Activated naive CD8-positive, alpha-beta T cell treated with anti-CD3 and anti-CD28 coated beads, Interleukin-2, amount 50 U/mL, for 24 hours (primary cell): ENCODE results near the gene IRAK1.
"Not testable (repeated sequence)": the region's sequence is repeated elsewhere in the genome, so short reads cannot be mapped to it uniquely, and the experiment has no call there.

ENCODE experiments used
- ATAC-seq: fragments of 150-1000 bp; cut with Tn5 transposase; one replicate; pipeline ENCODE4 v1.10.0; 2021
- DNase-seq: peaks from one replicate; pipeline ENCODE4 v3.0.0; 2021
- H3K27ac Mint-ChIP-seq: one replicate; pipeline ENCODE4 v1.8.0; 2021; ENCODE audit warnings: mild to moderate bottlenecking, mixed read lengths
- H3K27me3 Mint-ChIP-seq: one replicate; pipeline ENCODE4 v1.8.0; 2021; ENCODE audit warnings: mixed read lengths
- H3K36me3 Mint-ChIP-seq: one replicate; pipeline ENCODE4 v1.8.0; 2021; ENCODE audit warnings: low read depth, mixed read lengths
- H3K4me1 Mint-ChIP-seq: one replicate; pipeline ENCODE4 v1.8.0; 2021; ENCODE audit warnings: mixed read lengths
- H3K4me3 Mint-ChIP-seq: one replicate; pipeline ENCODE4 v1.8.0; 2021; ENCODE audit warnings: mild to moderate bottlenecking, moderate library complexity, mixed read lengths
- H3K9me3 Mint-ChIP-seq: one replicate; pipeline ENCODE4 v1.8.0; 2021; ENCODE audit warnings: mixed read lengths

Gene IRAK1

DNA sequence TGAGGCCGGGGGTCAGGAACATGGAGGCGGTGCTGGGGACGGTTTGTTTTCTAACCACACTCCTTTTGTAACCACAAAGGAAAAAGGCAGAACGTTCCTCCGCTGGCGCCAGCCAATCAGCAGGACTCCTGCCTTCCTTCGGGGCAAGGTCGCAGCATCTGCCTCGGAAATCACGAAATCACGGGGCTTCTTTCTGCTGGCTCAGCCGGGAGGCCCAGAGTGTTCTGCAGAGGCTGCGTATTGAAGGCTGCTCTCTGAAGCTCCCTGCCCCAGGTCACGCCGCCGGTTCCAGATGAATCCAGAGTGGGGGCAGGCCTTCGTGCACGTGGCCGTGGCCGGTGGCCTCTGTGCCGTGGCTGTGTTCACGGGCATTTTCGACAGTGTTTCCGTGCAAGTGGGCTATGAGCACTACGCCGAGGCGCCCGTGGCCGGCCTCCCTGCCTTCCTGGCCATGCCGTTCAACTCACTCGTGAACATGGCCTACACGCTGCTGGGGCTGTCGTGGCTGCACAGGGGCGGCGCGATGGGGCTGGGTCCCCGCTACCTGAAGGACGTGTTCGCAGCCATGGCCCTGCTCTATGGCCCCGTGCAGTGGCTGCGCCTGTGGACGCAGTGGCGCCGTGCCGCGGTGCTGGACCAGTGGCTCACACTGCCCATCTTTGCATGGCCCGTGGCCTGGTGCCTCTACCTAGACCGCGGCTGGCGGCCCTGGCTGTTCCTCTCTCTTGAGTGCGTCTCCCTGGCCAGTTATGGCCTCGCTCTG lies 37.8 kb downstream of the IRAK1 start:
- Mint-ChIP-seq H3K27ac (peak overlapping the region; percentile 91), H3K27me3 (no peaks in the 10 kb centered on the region), H3K4me3 (peak overlapping the region; percentile 66), H3K36me3 (no peaks in the 10 kb centered on the region), H3K9me3 (no peaks in the 10 kb centered on the region), H3K4me1 (peaks cover 53% of the 10 kb centered on the region)
- DNase-seq (peak; percentile 70), ATAC-seq (peak; percentile 26)

DNA sequence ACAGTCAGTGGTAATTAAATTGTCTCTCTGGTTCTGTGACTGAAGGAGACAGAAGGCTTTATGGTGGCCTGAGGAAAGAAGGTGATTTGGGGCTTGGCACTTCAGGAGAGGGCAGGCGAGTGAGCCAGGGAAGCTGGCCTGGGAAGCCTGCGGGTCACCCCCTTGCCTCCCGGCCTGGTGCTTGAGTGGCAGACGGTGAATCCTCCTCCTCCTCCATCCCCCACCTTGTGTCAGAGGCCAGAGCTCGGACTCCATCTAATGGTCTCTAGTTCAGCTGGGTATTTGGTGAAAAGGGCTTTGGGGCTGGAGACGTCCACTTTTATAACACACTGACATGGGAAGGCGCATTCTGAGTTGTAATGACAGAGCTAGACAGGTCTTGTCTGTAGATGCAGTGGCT lies 38.5 kb downstream of the IRAK1 start:
- DNase-seq (no peak), ATAC-seq (no peak)
- peak overlapping the region; percentile 91 for H3K27ac Mint-ChIP-seq
- no peaks in the 10 kb centered on the region for H3K9me3 Mint-ChIP-seq
- H3K4me1 Mint-ChIP-seq: peaks cover 52% of the 10 kb centered on the region
- H3K4me3 Mint-ChIP-seq: peak overlapping the region; percentile 66
- no peaks in the 10 kb centered on the region for H3K36me3 Mint-ChIP-seq
- no peaks in the 10 kb centered on the region for H3K27me3 Mint-ChIP-seq

DNA sequence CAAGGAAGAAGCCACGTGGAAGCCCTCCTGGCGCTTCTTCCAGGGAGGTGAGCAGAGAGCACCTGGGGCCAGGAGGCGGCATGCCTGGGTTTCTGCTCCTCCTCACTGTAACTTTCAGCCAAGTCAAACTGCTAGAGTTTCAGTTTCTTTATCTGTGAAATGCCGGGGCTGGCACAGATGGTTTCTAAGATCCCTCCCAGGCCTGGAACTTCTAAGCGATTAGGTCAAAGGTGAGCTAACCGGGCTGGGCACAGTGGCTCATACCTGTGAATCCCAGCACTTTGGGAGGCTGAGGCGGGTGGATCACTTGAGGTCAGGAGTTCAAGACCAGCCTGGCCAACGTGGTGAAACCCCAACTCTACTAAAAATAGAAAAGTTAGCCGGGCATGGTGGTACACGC lies 39.3 kb downstream of the IRAK1 start:
- not testable (repeated sequence) for H3K27me3 Mint-ChIP-seq, DNase-seq, H3K9me3 Mint-ChIP-seq, H3K36me3 Mint-ChIP-seq
- H3K4me3 Mint-ChIP-seq: peak overlapping the region; percentile 36
- H3K27ac Mint-ChIP-seq: peak overlapping the region; percentile 91
- peak; percentile 30 for ATAC-seq
- peaks cover 53% of the 10 kb centered on the region for H3K4me1 Mint-ChIP-seq

DNA sequence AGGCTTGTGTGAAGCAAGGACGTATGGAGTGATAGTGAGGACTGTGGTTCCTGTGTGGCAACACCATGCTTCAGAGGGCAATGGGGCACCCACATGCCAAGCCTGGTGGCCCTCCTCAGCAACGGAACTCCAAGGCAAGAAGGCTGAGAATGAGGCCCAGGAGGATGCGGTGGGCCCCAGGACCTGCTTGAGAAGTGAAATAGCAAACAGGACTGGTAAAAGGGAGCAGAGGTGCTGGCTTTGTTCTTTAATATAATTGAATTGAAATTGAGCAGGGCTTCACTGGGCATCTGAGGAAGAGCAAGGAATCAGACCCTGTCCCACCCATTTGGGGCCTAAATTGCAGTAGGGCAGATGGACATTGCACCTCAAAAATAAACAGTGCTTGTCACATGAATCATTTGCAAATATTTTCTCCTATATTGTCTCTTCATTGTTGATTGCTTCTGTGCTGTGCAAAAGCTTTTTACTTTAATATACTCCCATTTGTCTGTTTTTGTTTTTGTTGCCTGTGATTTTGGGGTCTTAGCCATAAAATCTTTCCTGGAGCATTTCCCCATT lies 44.9 kb downstream of the IRAK1 start:
- Mint-ChIP-seq H3K36me3 (peaks cover 2% of the 10 kb centered on the region), H3K27ac (peak overlapping the region; percentile 99), H3K4me1 (peaks cover 23% of the 10 kb centered on the region), H3K27me3 (no peaks in the 10 kb centered on the region), H3K4me3 (peak overlapping the region; percentile 11), H3K9me3 (no peaks in the 10 kb centered on the region)
- ATAC-seq (no peak), DNase-seq (no peak)

DNA sequence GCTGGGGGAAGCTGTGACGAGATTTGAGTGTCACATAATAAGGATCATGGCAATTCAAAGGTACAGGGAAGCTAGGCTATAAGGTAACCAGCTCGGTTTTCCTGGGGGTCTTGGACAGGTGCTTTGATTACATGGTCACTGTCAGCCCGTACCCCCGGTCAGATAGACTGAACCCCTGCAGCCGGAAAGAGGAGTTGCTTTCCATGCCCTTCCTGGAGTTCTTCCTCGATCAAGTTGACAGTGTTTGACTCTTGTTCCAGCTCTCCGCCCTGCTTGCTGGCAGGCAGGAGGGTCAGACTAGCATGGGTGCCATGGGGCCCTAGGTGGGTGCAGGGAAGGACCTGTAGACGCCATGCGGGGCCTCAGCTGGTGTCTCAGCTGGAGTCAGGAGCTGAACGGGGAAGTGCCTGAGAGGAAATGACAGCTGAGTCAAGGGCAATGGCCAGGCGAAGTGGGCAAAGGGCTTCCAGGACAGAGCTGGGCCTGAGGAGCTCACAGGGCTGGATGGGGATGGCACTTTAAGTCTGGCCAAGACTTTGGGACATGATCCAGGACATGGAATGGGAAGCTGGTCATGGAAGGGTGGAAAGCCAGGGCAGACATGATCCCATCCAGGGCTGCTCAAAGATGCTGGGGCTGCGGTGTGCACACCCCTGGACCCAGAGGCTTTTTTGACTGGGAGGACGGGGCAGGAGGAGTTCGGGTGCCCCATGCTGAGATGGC lies 45.5 kb downstream of the IRAK1 start:
- Mint-ChIP-seq H3K4me1 (peaks cover 23% of the 10 kb centered on the region), H3K36me3 (peaks cover 7% of the 10 kb centered on the region), H3K27ac (peak overlapping the region; percentile 99), H3K27me3 (no peaks in the 10 kb centered on the region), H3K4me3 (peak overlapping the region; percentile 89), H3K9me3 (no peaks in the 10 kb centered on the region)
- no peak for DNase-seq
- ATAC-seq: no peak

DNA sequence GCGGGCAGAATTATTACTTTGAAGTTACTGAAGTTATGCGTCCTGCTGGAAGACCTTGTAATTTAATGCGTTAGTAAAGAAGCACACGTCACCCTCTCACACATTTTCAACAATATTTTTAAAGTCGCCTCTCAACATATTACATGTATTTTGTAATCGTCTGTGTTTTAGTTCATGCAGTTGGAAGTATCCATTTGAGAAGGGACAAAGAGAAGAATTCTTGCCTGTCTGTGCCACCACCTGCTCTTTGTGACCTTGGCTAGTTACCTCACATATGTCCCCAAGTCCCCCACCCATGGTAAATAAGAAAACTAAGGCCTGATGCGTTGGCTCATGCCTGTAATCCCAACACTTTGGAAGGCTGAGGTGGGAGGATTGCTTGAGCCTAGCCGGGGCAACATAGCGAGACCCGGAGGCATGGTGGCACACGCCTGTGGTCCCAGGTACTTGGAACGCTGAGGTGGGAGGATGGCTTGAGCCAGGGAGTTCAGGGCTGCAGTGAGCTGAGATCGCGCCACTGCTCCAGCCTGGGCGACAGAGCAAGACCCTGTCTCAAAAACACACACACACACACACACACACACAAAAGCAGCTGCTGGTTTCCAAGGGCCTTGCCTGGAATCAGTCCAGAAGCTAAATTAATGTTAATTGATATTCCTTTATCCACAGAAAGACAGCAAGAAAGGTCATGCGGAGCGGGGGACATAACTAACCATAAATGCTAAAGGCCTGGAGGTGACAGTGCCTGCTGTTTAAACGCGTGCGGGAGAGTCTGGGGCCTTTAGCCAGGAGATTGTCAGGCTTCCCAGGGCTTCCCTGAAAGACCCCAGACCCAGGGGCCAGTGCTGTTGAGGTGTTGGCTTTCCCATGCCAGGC lies 46.3 kb downstream of the IRAK1 start:
- DNase-seq (no peak), ATAC-seq (no peak)
- H3K9me3 Mint-ChIP-seq: no peaks in the 10 kb centered on the region
- H3K27ac Mint-ChIP-seq: peak overlapping the region; percentile 99
- peak overlapping the region; percentile 89 for H3K4me3 Mint-ChIP-seq
- H3K27me3 Mint-ChIP-seq: no peaks in the 10 kb centered on the region
- peaks cover 23% of the 10 kb centered on the region for H3K4me1 Mint-ChIP-seq
- peaks cover 7% of the 10 kb centered on the region for H3K36me3 Mint-ChIP-seq

DNA sequence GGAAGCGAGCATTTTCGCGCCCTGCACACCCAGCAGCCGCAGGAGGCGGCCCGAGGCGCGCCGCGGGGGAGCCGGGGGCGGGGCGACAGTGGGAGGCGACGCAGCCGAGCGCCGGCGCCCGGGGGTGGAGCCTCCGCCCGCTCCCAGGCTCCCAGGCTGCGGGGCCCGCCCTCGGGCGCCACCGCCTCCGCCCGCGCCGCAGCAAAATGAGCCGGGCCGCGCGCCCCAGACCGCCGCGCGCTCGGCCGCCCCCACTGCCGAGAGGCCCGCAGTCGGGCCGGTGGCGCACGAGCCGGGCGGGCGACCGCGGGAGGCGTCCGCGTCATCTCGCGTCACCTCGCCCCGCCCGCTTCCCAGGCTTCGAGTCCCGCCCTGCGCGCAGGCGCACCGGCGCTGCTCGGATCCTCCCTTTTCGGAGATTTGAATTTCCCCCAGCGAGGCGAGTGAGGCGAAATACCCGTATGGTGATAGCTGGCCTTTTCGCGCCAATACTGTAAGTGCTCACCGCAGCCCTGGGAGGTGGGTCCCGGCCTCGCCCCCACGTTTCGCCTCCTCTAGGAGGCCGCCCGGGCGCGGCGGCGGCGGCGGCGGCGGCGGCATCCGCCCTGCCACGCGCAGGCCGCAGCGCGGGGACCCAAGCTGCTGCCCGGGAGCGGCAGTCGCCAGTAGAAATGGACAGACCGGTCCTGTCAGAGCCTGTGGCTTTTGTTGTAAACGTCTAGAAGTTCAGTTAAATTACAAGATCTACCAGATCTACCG lies 47.2 kb downstream of the IRAK1 start, which contains the start of gene TMEM187:
Gene TMEM187 (plus strand): TSS at position 387 of the 759 bp plus-strand sequence. CDS start 9,309 bp downstream, outside the sequence.
- Mint-ChIP-seq H3K36me3 (peaks cover 15% of the 10 kb centered on the region), H3K4me1 (peaks cover 30% of the 10 kb centered on the region), H3K9me3 (no peaks in the 10 kb centered on the region), H3K4me3 (peak within 1 kb of the TSS; percentile 99), H3K27ac (peak within 1 kb of the TSS; percentile 100), H3K27me3 (no peaks in the 10 kb centered on the region)
- ATAC-seq (peak; percentile 66), DNase-seq (peak; percentile 87)

DNA sequence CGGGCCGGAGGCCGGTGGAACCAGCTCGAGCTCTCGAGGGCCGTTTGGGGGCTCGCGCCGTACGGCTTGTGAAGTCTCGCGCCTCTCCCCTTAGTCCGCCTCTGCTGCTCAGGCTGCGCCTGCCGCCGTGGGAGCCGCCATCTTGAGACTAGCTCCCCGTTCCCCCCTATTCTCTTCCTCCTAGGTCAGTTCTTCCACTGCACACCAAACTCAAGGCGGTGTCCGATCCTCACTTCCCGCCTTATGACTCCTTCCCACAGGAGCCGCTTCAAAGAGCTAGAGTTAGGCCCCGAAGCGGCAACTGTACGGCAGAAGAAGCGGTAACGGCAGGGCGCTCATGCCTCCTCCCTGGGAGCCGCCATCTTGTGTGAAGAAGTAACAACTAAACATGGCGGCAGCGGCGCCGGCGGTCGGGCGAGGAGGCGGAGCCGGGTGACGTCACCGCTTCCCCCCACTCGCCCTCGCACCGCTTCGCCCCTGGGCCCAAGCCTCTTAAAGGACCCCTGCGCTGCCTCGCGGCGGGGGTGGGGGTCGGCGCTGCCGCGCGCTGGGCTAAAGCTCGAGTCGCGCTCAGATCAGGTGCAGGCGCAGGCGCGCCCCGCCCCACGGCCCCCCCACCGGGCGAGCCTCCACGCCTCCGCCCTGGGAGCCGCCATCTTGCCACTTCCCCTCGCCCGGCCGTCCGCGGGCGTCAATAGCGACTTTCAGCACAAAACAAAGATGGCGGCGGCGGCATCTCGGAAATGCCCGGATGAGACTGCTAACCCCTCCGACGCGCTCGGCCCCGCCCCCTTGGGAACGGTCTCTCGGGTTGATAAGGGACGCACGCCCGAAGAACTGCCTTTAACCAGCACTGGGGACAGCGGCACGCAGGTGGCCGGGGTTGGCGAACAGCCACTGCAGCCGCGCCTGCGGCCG lies 48.0 kb downstream of the IRAK1 start, which contains the start of gene HCFC1:
Gene HCFC1 (minus strand): TSS at position 369 of the 918 bp plus-strand sequence. CDS start 978 bp downstream, outside the sequence.
- ATAC-seq (peak; percentile 33), DNase-seq (peak; percentile 86)
- H3K27ac Mint-ChIP-seq: peak within 1 kb of the TSS; percentile 100
- peaks cover 21% of the 10 kb centered on the region for H3K36me3 Mint-ChIP-seq
- peak within 1 kb of the TSS; percentile 99 for H3K4me3 Mint-ChIP-seq
- H3K27me3 Mint-ChIP-seq: no peaks in the 10 kb centered on the region
- H3K9me3 Mint-ChIP-seq: no peaks in the 10 kb centered on the region
- peaks cover 38% of the 10 kb centered on the region for H3K4me1 Mint-ChIP-seq

DNA sequence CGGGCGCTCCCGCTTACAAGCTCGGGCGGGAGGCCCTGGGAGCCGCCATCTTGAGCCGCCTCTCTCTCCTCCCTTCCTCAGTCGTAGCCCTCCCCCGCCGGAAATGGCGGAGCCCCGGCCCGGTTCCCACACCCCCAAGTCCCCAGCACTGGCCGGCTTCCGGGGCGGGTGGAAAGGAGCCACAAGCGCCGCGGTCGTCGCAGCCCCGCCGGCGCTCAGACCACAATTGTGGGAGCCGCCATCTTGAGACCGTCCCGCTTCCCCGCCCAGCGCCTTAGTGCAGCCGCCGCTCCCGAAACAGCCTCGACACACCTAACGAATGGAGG lies 48.6 kb downstream of the IRAK1 start:
- Mint-ChIP-seq H3K36me3 (peaks cover 21% of the 10 kb centered on the region), H3K4me3 (peak overlapping the region; percentile 99), H3K27me3 (no peaks in the 10 kb centered on the region), H3K9me3 (no peaks in the 10 kb centered on the region), H3K4me1 (peaks cover 45% of the 10 kb centered on the region), H3K27ac (peak overlapping the region; percentile 100)
- ATAC-seq (peak; percentile 39), DNase-seq (peak; percentile 85)

DNA sequence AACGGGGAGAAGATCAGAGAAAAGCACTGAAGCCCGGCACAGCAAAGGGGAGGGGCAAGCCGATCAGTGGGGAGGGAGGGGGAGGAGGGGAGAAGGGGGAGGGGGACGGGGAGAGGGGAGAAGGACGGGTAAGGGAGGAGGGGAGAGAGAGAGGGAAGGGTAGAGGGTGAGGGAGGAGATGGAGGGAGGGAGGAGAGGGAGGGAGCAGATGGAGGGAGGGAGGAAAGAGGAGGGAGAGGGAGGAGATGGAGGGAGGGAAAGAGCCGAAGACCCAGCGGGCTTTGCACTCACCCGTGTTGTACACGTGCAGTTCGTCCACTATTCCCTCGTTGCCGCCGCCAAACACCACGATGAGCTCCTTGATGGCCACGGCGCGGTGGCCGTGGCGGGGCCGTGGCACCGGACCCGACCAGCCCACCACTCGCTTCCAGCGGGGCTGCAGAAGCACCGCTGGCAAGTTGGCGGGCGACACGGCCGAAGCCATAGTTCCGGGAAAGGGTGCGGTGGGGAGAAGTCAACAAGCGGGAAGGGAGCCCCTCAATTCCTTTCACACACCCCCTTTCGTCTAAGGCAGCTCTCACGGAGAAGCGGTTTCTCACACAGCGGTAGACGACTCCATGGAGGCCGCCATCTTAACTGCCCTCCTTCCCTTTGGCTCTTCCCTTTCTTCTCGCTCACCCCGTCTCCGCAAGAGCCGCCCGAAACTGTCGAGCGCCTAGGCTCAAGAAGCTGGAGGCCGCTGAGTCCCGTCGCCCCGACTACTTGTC lies 49.2 kb downstream of the IRAK1 start:
- Mint-ChIP-seq H3K27ac (peak overlapping the region; percentile 100), H3K27me3 (no peaks in the 10 kb centered on the region), H3K4me3 (peak overlapping the region; percentile 99), H3K36me3 (peaks cover 21% of the 10 kb centered on the region), H3K9me3 (no peaks in the 10 kb centered on the region), H3K4me1 (peaks cover 46% of the 10 kb centered on the region)
- ATAC-seq: no peak
- no peak for DNase-seq

DNA sequence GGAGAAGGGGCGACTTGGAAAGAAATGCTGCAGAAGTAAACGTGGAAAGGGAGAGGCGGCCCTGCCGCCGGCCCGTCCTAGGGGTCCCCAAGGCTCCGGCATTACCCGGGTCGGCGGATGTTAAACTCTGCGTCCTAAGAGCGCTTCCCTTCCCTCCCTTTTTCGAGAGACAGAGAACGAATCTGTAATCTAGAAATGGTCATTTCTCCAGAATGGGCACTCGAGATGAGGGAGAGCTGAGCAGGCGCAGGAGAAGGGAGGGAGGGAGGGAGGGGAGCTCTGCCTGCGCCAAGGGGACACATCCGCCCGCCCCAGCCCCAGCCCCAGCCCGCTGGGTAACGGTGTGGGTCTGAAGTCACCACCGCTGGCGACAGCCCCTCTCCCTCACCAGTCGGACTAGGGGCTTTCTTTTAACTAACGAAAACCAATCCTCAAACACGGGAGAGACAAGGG lies 49.8 kb downstream of the IRAK1 start:
- Mint-ChIP-seq H3K4me3 (peak overlapping the region; percentile 99), H3K27ac (peak overlapping the region; percentile 56), H3K4me1 (peaks cover 49% of the 10 kb centered on the region), H3K9me3 (no peaks in the 10 kb centered on the region), H3K27me3 (no peaks in the 10 kb centered on the region), H3K36me3 (peaks cover 21% of the 10 kb centered on the region)
- ATAC-seq (no peak), DNase-seq (no peak)
